Measurements from ENCODE around the gene PCSK6.

GRCh38 chr15:101488300-101489164 is 975 bp downstream of the PCSK6 start:
- TF ChIP-seq POLR2A (IDR thresholded peaks at IDR 0.05) (no peak), CTCF (IDR thresholded peaks at IDR 0.05) (no peak)

Data from Peyer's patch (tissue), 4 donors.